Ovary (tissue), 3 donors: ENCODE data around the gene NRL.

Experiments
- POLR2A ChIP-seq: fragments of 450-650 bp; IDR thresholded peaks from one replicate; pipeline ENCODE4 v1.6.1; 2017; ENCODE audit warnings: antibody characterized with exemption, mild to moderate bottlenecking, moderate library complexity
- TF ChIP-seq, protein P1 (sequence below), 3 donors: fragments of 450-650 bp in 2 of 3; fragments of 200-600 bp in 1 of 3; IDR thresholded peaks; one replicate each; pipeline versions ENCODE4 v1.5.1 to v1.8.0; 2016 to 2022; ENCODE audit warnings: antibody characterized with exemption in 3 of 3, mild to moderate bottlenecking in 1 of 3
- donor health status: DM: no; HTN: no; CAD: no.

DNA sequence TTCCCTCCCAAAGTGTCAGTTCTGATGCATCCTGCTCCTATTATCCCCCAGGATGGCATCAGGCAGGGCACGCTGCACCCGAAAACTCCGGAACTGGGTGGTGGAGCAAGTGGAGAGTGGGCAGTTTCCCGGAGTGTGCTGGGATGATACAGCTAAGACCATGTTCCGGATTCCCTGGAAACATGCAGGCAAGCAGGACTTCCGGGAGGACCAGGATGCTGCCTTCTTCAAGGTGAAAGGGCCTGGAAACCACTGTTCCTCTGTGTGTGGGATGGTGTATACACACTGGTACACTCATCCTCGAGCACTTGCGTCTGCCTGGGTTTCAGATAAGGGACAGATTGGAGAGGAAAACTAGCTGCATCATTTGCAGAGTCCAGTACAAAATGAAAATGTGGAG is 47.3 kb upstream of the NRL start:
- TF ChIP-seq, protein P1, sequence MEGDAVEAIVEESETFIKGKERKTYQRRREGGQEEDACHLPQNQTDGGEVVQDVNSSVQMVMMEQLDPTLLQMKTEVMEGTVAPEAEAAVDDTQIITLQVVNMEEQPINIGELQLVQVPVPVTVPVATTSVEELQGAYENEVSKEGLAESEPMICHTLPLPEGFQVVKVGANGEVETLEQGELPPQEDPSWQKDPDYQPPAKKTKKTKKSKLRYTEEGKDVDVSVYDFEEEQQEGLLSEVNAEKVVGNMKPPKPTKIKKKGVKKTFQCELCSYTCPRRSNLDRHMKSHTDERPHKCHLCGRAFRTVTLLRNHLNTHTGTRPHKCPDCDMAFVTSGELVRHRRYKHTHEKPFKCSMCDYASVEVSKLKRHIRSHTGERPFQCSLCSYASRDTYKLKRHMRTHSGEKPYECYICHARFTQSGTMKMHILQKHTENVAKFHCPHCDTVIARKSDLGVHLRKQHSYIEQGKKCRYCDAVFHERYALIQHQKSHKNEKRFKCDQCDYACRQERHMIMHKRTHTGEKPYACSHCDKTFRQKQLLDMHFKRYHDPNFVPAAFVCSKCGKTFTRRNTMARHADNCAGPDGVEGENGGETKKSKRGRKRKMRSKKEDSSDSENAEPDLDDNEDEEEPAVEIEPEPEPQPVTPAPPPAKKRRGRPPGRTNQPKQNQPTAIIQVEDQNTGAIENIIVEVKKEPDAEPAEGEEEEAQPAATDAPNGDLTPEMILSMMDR (IDR thresholded peaks at IDR 0.05): no peak
- no peak for TF ChIP-seq POLR2A
